Measurements from ENCODE around the gene IFT25.

Gene IFT25

DNA sequence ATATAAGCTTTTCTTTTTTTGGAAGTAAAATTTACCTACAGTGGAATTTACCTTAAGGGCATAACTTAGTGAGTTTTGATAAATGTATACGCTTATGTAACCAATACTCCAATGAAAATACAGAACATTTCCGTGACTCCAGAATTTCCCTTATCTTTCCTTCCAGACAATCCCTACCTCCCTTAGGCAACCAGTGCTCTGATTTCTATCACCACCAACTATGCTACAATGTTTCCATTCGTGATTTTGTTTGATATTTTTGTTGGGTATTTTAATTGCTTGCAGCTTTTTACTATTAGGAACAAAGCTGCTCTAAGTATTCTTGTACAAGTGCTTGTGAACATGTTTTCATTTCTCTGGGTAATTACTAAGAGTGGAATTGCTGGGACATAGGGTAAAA, 14.6 kb downstream of the IFT25 start:
- TF ChIP-seq, protein P1, sequence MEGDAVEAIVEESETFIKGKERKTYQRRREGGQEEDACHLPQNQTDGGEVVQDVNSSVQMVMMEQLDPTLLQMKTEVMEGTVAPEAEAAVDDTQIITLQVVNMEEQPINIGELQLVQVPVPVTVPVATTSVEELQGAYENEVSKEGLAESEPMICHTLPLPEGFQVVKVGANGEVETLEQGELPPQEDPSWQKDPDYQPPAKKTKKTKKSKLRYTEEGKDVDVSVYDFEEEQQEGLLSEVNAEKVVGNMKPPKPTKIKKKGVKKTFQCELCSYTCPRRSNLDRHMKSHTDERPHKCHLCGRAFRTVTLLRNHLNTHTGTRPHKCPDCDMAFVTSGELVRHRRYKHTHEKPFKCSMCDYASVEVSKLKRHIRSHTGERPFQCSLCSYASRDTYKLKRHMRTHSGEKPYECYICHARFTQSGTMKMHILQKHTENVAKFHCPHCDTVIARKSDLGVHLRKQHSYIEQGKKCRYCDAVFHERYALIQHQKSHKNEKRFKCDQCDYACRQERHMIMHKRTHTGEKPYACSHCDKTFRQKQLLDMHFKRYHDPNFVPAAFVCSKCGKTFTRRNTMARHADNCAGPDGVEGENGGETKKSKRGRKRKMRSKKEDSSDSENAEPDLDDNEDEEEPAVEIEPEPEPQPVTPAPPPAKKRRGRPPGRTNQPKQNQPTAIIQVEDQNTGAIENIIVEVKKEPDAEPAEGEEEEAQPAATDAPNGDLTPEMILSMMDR (IDR thresholded peaks at IDR 0.05): no peak
- no peaks in the 10 kb centered on the region for H3K27me3 ChIP-seq
- no peak overlapping the region for H3K27ac ChIP-seq
- peaks cover 0 to 2% (median 0%) of the 10 kb centered on the region in 3 donors for H3K9me3 ChIP-seq
- DNase-seq: no peak
- H3K4me1 ChIP-seq: no peaks in the 10 kb centered on the region
- no peak overlapping the region for H3K4me3 ChIP-seq
- intact Hi-C loops (cut with DNase I; ENCODE audit: low total_unique reads): no loop called here
- H3K36me3 ChIP-seq: peaks cover 14 to 32% (median 29%) of the 10 kb centered on the region in 3 donors

DNA sequence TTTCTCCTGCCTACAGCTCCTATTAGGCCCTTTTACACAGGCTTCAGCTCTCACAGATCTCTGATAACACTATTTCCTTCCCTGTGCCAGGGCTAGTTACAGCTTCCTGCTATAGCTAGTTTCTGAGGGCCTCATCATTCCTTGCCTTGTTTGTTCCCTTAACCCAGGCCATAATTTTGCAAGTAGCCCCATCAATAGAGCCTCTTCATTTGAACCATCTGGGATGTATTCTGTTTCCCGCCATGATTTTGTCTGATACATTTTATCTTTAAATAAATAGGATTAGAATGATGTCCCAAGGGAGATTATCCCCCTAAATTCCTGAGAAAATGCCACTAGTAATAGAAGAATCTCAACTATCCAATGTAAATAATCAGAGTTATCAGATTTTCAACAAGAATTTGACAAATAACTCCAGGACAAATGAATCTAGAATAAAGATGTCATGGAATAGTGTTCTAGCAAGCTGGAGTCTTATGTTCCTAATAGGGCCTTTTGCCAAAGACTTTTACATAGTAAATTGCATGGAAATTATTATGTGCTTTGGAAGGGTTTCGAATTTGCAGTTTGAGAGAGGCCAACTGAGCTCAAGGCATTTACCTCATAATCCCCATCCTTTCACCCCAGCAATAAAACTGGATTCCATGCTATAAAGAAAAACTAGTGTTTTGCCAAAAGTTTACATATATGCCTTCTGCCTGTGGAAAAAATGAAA, 16.1 kb downstream of the IFT25 start:
- no peak overlapping the region for H3K4me3 ChIP-seq
- TF ChIP-seq, protein P1 (IDR thresholded peaks at IDR 0.05): no peak
- H3K27me3 ChIP-seq: no peaks in the 10 kb centered on the region
- peaks cover 0 to 2% (median 0%) of the 10 kb centered on the region in 3 donors for H3K9me3 ChIP-seq
- no peaks in the 10 kb centered on the region for H3K4me1 ChIP-seq
- intact Hi-C loops (cut with DNase I; ENCODE audit: low total_unique reads): no loop called here
- H3K27ac ChIP-seq: no peak overlapping the region
- peaks cover 8 to 33% (median 22%) of the 10 kb centered on the region in 3 donors for H3K36me3 ChIP-seq
- DNase-seq: no peak

DNA sequence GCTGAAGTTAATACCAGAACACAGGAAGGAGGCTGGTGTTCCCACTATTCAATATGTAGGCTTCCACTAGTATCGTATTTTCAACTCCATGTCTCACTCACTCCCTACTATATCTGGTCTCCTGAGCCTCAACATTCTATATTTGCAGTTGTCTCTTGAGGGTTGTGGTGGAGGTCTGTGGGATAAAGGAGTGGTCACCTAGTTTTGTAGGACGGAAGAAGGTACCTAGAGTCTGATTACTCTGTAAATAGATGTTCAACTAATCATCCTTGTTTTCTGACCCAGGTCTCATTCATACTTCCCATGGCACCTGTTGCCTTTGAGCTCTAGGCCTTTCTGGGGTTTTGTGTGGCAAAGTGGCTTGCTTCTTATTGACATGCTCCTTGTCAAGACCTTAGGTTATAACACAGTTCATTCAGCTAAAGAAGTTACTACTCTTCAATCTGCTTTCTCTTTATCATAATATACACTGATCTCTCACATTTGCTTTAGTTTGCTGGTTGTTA, 18.1 kb downstream of the IFT25 start:
- intact Hi-C loops (cut with DNase I; ENCODE audit: low total_unique reads): no loop called here
- DNase-seq: no peak
- Histone ChIP-seq H3K9me3 (peaks cover 0 to 2% (median 0%) of the 10 kb centered on the region in 3 donors), H3K4me3 (no peak overlapping the region), H3K27ac (no peak overlapping the region), H3K27me3 (no peaks in the 10 kb centered on the region), H3K4me1 (no peaks in the 10 kb centered on the region), H3K36me3 (peaks cover 10 to 43% (median 31%) of the 10 kb centered on the region in 3 donors)
- TF ChIP-seq, protein P1 (IDR thresholded peaks at IDR 0.05): no peak

DNA sequence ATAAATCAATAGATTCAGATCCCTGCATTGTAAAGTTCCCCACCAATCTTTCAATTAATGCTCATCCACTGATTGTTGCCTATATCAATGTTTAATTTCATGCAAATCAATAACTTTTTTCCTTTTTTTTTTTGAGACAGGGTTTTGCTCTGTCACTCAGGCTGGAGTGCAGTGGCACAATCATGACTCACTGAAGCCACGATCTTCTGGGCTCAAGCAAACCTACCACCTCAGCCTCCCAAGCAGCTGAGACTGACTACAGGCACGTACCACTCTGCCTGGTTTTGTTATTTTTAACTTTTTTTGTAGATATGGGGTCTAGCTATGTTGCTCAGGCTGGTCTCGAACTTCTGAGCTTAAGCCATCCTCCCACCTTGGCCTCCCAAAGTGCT, 25.8 kb downstream of the IFT25 start:
- H3K27ac ChIP-seq: no peak overlapping the region
- peaks cover 14 to 45% (median 41%) of the 10 kb centered on the region in 3 donors for H3K36me3 ChIP-seq
- no peak overlapping the region for H3K4me3 ChIP-seq
- no peak for DNase-seq
- no peaks in the 10 kb centered on the region for H3K9me3 ChIP-seq
- TF ChIP-seq, protein P1 (IDR thresholded peaks at IDR 0.05): no peak
- H3K4me1 ChIP-seq: no peaks in the 10 kb centered on the region
- no peaks in the 10 kb centered on the region for H3K27me3 ChIP-seq
- intact Hi-C loops (cut with DNase I; ENCODE audit: low total_unique reads): no loop called here

DNA sequence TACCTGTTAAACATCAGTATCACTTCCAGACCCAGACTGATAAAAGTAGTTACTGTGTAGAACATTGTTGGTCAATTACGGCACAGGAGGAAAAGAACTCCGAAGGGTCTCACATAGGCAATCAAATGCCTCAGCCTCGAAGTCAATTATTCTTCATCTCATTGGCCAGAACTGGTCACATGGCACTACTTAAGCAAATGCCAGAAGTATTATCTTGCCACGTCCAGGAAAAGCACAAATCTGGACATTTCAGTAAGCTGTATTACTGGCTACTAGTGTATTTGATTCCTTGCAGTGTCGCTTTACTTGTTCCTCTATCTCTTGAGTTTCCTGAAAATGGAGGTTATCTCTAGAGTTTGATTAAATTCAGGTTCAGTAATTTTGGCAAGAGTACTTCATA, 27.2 kb downstream of the IFT25 start:
- intact Hi-C loops (cut with DNase I; ENCODE audit: low total_unique reads): no loop called here
- no peak for DNase-seq
- Histone ChIP-seq H3K4me3 (no peak overlapping the region), H3K27me3 (no peaks in the 10 kb centered on the region), H3K27ac (no peak overlapping the region), H3K9me3 (no peaks in the 10 kb centered on the region), H3K36me3 (peaks cover 14 to 45% (median 43%) of the 10 kb centered on the region in 3 donors), H3K4me1 (no peaks in the 10 kb centered on the region)
- TF ChIP-seq, protein P1 (IDR thresholded peaks at IDR 0.05): no peak

All from tibial artery (tissue), 4 donors.